ENCODE measurements around the gene NPM3.
A peak's percentile ranks its signal among the peaks of the same experiment; 100 is the strongest.

Gene NPM3, protein sequence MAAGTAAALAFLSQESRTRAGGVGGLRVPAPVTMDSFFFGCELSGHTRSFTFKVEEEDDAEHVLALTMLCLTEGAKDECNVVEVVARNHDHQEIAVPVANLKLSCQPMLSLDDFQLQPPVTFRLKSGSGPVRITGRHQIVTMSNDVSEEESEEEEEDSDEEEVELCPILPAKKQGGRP

DNA sequence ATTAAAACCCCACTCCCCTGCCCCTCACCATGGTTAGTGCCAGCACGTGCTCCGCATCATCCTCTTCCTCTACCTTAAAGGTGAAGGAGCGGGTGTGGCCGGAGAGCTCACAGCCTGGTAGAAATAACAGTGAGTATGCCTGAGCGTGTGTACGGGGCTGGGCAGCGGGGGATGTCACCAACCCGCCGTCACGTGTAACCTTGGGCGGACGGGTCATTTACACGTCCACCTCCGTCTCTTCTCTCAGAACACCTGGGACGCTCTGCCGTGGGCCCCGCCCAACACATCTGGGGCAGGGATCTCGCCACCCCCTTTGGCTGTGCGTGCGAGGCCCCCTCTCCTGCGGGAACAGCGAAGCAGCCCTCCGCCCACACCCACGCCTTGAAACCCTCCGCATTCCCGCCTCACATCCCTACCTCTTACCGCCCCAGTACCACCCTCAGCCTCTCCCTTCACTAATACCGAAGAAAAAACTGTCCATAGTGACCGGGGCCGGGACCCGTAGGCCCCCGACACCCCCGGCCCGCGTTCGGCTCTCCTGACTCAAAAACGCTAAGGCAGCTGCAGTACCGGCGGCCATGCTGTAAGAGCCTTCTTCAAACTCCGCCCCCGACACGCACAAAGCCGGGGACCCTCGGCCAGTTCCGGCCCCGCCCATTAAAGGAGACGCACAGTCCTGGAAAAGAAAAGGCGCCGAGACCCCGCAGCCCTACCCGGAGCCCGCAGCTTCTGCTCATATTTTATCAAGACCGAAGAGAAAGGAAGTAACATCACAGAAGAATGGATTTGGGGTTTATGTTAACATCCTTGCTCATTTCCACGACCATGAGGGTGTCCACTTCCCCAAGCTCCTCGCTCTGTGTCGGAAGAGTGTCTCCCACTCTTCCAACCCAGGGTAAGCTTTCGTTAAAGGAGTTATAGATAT lies at the start of gene NPM3:
TSS of gene NPM3 (minus strand) at position 636 of the 925 bp plus-strand sequence. CDS start at position 580, 56 bp downstream.
- peak; percentile 31 to 55 for DNase-seq

DNA sequence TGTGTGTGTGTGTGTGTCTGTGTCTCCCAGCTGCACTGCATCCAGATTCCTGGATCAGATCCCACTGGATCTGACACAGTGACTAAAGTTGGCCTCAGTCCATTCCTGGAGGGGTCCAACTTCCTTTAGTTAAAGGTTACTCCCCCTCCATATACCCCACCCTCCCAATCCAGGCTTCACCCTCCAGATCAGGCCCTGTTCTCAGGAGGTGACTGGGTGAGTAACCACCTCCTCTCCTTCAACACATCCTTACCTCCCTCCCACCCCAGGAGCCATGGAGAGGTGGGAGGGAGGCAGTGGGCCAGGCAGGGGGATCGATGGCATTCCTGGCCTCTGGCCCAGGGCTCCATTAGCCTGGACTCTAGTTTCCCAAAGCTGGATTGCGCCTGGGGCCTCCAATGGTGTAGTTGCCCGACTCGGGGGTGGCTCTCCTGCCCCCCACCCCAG lies 49.1 kb upstream of the NPM3 start:
- DNase-seq: no peak

DNA sequence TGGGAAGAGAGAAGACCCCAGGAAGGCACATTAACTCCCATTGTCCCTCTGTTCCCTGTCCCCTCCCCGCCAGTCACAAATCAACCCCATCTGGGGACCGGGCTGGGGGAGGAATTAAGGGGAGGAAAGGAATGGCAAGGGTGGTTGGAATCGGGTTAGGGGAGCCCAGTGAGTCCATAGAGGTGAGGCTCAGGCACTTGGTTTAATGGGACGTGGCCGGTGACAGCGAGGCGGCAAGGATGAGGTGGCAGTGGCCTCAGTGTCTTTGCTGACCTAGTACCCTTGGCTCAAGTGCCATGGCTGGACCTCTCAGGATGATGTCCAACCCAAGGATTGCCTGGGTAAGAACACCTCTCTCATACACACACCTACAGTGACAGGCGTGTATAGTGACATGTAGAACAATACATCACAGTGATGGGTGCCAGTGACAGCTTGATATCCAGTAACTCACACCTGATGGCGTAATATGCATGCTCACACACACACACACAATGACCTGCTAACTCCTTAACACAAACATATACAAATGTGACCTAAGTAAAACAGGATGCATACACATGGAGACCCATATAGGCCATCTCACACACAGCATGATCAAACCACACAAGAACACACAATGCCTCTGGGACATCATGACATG lies 48.0 kb upstream of the NPM3 start:
- DNase-seq: no peak

DNA sequence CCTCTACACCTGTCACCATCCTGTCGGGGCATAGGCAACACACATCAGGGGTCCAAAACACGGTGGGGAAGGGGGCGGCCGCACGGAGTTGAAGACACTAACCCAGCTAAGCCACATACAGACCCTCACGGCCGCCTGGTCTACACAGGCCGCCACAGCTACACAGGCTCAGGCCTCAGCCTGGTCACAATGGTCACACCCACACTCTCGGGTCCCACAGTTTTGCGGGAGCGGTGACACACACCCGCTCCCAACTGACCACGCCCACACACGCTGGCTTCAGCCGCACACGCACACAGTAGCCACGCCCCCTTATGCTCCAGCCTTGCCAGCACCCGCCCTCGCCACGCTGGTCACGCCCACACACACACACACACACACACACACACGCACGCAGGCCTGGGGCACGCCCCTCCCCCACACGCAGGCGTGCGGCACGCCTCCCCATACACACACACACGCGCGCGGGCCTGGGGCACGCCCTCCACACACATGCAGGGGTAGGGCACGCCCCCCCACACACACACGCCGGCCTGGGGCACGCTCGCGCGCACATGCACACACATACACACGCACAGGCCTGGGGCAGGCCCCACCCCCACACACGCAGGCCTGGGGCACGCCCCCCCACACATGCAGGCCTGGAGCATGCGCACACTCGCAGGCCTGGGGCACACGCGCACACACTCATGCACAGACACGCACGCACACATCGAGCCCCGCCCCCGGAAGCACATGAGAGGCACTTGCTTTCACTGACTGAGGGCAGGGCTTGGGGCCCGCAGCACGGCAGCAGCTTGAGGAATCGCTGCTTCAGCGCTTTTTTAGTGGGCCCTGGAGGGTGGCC lies 47.3 kb upstream of the NPM3 start:
- DNase-seq: no peak

DNA sequence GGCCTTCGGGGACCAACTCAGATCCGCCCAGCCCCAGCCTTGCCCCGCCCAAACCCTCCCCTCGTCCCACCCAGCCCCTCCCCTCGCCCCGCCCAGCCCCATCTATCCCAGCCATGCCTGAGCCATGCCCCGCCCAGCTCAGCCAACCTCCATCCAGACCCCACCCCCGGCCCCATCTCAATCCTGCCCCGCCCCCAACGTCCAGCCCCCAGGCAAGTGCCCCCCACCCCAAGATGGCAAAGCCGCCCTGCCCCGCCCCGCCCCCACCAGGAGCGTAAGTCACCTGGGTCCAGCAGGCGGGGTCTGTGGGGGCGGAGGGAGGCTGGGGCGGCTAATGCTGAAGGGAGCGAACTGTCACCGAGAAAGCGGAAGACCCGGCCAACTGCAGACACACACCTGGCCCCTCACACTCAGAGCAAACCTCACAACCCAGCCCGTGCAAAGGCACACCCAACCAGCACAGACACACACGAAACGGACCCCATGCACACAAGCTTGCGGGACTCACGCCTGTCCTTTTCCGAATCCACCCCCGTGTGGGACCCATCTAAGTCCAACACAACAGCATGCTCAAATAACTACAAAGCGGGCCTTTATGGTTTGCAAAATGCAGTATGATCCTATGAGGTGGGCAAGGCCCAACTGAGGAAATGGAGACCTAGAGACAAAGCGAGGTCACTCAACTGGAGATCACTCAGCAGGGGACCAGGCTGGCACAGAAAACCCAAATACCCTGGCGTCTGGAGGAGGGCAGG lies 46.5 kb upstream of the NPM3 start:
- no peak for DNase-seq

DNA sequence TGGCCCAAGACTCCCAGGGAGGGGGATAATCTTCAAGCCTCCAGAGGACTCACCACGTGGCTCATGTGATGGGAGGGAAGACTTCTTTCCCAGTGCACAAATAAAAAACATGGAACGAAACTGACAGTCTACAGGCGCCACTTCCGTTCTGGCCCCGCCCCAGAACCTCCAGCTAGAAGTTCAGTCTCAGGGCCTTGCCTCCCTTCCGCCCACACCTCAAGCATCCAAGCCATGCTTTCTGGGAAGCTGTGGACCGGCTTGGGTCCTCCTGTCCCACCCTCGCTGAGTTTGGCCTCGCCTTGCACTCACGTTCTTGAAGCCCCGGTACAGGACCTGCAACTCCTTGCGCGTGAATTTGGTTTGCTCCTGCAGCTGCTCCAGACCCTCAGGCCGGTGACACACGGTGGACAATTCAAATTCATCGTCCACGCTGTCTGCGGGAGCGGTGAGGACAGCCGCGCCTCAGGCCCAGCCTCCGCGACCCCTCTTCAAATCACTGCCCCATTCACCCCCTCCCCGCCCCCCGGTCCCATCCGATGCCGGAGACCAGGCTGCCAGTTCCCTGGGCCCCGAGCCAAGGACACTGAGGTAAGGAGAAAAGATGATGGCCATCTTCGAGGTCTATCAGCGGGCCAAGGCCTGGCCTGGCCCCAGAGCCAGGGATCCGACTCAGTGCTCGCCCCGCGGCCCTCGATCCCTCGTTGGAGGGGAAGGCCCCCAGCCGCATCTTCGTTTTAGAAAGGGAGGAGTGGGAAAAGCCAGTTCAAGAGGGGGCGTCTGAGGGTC lies 45.7 kb upstream of the NPM3 start:
- DNase-seq: no peak

DNA sequence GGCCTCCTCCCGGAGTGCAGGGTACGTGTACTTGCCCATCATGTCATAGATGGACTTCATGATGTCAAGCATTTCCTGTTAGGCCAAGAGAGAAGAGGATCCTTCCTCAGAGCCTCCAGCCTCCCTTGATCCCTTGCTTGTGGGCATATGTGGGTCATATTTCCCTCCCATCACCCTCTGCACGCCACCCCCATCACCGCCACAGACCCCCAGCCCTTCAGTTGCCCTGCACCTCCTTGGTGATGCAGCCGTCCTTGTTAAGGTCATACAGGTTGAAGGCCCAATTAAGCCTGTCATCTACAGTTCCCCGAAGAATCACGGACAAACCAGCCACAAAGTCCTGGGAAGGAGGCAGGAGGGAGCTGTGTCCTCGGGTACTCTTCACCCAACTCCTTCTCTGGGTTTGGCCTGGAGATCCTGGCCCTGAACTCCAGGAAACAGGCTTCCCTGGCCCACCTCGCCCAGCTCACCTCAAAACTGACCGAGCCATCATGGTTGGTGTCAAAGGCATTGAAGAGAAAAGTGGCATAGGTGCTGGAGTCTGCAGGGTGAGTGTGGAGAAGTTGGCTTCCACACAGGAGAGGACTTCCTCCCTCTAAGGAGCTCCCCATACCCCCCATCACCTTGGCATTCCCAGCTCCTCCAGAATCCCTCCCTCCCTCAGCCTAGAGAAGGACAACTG lies 44.8 kb upstream of the NPM3 start:
- DNase-seq: no peak

DNA sequence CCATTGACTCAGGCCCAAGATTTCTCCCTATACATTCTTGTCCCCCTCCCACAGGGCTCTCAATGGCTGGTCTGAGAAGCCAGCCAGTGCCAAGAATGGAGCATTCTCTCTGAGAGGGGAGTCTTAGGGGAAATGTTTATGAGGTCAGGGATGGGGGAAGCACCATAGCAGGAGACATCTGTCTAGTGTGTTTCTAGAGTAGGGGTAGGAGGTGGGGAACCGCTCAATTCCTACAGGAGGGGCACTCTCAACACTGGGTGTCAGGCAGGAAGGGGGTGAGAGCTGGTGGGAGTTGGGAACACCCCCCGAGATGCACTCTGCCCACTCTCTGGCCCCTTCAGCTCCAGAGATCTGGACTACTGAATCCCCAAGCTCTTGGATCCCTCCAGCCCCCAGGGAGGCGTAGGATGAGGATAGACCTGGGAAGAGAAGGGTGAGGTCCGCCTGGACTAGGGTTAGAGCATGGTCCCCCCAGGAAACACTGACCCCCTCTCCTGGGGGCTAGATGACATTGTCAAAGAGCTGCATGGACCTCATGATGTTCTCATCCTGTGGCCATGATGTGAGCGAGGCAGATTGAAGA lies 43.7 kb upstream of the NPM3 start:
- DNase-seq: no peak

DNA sequence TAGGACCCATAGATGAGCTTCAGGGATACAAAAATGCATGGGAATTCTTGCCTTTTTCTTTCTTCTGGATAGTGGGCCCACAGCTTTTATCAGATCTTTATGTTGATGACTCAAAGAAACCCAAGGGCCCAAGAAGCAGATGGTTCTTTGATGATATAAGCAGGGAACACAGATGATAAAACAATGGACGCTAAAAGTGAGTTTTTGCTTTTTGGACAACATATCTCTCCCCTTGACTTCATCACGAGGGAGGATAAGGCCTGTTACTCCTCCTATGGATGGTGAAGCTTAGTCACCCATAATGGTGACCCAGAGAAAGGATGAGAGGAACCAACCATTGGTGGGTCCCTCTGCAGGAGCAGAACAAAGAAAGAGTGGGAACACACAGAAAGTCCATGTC lies 41.5 kb upstream of the NPM3 start:
- no peak for DNase-seq

DNA sequence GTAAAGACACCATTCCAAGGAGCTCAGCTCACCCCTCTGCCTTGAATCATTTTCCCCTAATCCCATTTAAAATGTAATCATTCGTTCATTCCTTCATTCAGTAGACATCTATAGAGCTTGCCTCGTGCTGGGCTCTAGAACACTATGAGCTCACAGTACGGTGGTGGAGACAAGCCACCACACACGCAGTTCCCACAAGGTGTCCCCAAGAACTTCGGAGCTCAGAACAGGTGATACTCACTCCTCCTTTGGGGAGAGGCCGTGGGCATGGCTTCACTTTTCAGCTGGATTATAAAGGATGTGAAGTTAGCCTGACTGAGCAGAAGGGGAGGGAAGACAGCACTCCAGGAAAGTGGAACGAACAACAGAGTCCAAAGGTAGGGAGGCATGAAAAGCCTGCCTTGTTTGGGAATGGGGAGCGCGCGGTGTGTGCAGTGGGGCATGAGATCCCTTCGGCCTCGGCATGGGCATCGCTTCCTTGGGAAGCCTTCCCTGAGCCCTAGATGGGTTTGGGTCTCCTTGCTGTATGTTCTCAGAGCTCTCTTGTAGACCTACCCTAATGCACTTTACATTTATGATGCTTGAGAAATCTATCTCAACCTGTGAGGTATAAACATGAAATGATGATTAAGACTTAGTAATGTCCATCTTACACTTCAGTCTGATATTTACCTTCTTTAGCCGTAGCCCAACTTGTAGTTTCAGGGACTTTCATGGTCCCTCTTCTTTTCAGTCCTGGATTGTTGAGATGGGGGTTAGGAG lies 35.8 kb upstream of the NPM3 start:
- peak in 1 of 2 experiments; percentile 49 for DNase-seq

DNA sequence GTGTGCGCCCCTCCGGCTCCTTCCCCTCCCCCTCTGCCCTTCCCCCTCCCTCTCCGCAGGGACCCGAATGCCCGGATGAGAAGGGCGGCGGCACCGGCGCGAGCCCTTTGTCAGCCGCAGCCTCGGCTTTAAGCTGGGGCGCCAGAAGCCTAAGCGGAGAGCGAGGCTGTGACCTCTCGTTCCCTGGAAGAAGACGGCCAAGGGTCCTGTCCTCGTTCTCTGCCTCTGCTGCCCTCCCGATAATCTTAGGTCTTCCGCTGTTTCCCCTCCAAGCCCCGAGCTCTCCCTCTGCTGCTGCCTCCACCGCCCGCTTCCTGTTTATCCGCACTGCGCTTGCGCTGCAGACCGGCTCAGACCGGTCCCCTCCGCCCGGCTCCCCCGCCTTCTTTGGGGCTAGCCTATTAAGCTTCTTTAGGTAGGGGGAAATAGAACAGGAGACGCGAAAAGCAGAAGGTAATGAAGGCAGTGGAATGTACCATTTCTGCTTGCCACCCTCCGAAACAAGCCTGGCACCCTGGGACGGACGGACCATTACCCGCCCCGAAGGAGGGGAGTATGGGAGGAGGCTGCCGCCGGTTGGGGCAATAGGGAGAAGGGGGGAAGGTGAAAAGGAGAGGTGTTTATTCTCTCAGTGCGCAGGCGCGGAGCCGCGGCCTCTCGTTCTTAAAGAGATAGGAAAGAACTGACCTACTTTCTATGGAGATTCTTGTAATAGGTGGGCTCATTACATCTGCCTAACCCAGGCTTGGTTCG lies 35.0 kb upstream of the NPM3 start, which contains the start of gene OGA:
TSS of gene OGA (minus strand) at position 326 of the 753 bp plus-strand sequence. CDS start 422 bp downstream, outside the sequence.
- DNase-seq: peak; percentile 89 to 94

DNA sequence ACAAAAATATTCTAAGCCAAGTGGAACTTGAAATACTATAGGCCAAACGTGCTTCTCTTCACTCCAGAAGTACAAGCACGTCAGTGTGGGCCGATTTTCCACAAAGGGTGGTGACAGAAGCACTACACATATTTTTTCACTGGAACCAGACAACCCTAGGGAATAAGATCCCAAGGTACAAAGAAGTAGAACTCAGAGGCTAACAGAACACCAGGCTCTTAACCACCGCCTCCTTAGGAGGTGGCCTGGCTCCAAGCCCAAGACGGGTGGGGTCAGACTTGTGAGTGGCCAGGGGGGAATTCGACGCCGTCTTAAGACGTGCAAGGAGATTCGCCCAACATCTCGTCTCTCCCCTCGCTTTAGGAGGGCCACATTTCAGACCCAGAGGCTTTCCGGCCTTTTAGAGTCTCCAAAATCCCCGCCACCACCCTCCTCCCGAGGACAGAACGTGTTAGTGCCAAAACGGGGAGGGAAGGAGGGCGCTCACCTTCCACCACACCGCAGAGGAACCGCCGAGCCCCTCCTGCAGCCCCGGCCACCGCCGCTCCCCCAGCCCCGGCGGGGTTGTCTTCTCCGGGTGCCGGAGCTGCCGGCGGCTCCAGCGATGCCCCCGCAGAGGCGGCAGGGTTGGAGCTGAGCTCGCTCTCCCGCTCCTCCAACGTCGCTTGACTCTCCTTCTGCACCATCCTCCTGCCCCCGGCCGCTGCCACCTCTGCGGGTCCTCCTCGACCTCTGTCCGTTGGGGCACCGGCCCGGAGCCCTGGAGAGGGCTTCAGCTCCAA lies 34.3 kb upstream of the NPM3 start:
- DNase-seq: peak; percentile 48 to 52

DNA sequence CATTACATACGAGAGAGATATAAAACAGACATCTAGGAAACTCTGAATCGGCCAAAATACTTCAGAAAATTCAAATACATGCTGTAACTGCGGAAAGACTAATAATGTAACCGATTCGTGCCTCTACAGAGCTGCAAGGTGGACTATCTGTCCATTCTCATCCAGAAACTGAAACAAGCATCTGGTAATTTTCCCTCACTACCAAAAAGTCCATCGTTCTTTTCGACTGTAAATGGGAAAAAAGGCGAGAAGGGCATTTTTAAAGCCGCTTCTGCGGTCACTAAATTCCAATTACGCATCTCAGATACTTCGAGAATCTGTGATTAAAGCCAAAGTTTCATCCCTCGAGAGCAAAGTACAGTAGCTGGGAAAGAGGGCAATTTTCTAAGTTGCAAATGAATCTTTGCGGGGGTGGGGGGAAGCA lies 33.7 kb upstream of the NPM3 start:
- no peak for DNase-seq

DNA sequence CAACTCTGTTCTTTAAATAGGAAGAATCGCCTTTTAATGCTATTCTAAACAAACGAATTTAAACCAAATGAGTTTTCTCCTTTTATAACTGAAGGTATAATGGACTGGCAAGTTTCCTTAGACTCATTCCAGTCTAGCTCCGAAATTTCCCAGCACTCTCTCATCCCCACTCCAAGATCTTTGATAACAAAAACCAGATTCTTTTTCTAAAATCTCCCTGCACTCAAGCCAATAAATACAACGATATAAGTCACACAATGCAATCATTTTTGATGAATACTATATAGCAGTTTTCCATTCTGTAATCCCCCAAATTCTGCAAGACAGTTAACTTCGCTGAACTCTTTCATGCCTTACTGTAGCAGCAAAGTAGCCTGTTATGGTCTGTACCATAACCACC lies 33.1 kb upstream of the NPM3 start:
- no peak for DNase-seq

DNA sequence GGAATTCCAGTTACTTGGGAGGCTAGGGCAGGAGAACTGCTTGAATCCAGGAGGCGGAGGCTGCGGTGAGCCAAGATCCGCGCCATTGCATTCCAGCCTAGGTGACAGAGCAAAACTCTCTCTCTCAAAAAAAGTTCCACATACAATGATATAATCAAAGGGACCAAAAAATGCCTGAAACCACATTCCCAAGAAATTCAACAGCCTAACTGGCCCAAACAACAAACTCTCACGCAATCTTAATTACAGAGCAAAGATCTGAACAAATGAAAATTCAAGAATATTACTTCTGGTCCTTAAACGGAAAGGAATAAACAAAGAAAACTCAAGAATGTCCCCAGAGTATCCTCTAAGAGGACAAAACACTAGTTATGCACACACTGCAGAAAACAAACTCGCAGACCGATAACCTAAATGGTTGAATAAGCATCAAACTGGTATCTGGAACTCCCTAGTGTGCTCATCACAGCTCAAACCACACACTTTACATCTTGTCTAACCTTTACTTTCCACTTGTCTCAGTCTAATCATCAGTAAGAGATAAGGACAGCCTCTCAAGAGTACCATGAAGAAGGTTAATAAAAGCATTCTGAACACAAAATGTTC lies 31.3 kb upstream of the NPM3 start:
- no peak for DNase-seq

DNA sequence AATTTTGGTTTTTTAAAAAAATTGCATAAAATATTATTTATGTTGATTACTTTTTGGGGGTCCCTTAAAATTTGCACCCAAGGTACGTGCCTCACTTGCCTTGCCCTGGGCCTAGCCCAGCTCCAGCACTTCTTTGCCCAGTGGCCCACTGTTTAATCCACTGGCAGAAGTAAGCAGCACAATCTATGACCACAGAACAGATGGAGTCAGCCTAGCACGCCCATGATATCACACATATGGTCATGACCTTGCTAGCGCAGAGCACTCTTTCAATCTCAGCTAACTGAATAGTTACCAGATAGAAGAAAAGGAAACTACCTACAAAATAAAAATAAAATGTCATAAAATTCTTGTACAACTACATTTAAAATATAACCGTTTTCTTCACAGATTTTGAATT lies 29.4 kb upstream of the NPM3 start:
- peak in 1 of 2 experiments; percentile 25 for DNase-seq

DNA sequence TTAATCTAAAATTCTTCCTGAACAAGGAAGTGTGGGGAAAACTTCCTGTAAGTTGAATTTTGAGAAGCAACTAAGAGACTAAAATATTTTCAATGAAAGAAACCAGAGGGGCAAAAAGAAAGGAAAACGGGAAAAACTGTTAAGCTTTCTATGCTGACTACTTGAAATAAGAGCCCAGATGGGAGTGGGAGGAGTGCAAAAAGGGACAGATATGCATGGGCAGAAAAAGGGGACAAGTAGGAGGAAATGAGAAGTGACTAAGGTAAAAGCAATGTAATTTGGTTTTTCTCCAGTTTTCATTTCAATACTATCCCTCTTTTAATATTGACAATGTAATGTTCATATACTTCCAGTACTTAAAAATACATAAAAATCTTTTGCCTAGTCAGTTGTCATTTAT lies 23.9 kb upstream of the NPM3 start:
- DNase-seq: no peak
